Fibroblast of skin of left biceps (primary cell): ENCODE results near the gene KAZN.
"Not testable (repeated sequence)": the region's sequence is repeated elsewhere in the genome, so short reads cannot be mapped to it uniquely, and the experiment has no call there.

Experiments
- DNase-seq, 2 experiments: peaks; one replicate each; pipeline ENCODE4 v3.0.0-alpha.2; 2013; ENCODE audit warnings: low read depth in 2 of 2

The KAZN gene

GRCh38 chr1:15029786-15030185 lies 431.3 kb downstream of the KAZN start:
- DNase-seq, result no peak

DNA sequence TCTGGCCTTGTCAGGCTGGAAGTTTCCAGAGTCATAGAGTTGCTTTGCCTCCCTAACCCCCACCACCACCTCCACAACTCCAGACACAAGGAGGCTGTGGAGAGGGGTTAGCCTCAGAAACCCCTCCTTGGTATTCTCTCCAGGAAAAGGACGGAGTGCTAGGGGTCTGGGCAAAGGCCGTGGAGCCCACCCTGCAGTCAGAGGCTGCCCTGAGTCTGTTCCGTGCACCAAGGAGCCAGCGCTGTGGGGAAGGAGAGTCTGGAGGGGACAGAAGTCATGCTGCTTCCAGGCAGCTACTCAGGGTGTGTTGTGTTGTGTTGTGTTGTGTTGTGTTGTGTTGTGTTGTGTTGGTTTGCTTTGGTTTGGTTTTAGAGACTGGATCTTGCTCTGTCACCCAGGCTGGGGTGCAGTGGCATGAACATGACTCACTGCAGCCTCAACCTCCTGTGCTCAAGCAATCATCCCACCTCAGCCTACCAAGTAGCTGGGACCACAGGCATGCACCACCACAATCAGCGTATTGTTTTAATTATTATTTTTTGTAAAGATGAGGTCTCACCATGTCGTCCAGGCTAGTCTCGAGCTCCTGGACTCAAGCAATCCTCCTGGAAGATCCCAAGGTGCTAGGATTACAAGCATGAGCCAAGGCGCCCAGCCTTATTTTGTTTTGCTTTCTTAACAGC lies 432.9 kb downstream of the KAZN start:
- DNase-seq, result peak in 1 of 2 experiments; percentile 34

- peak; percentile 88 for DNase-seq
Observed at GRCh38 chr1:15033264-15033663, 434.8 kb downstream of the KAZN start.

GRCh38 chr1:15034656-15035055 lies 436.2 kb downstream of the KAZN start:
- DNase-seq, result no peak

DNA sequence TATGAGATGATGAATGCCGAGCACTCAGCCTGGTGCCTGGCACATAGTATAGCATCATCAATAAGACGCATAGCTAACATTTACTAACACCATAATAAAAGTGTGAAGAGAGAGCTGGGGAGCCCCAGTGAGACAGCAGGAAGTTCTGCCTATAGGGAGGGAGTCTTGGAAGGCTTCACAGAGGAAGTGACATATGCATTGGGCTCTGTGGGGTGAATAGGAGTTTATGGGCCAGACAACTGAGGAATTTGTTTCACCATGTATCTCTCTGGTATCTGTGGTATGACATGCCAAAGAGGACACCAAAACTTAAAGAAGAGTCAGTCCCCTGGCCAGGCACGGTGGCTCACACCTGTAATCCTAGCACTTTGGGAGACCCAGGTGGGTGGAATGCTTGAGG lies 436.8 kb downstream of the KAZN start:
- no peak for DNase-seq

DNA sequence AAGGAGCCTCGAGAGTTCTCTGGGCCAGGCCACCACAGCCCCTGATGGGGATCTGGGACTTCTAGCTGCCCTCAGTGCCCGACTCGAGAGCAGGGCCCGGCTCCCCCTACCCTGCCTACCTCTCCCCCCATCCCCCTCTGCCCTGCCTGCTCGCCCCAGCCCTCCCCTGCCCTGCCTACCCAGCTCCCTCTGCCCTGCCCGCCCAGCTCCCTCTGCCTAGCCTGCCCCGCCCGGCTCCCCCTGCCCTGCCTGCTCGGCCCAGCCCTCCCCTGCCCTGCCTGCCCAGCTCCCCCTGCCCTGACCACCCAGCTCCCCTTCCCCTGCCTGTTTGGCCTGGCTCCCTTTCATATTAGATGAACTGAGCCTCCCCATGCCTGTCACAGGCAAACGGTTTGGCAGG lies 437.6 kb downstream of the KAZN start:
- no peak for DNase-seq

- DNase-seq, result no peak
Observed at GRCh38 chr1:15038232-15039016, 439.9 kb downstream of the KAZN start.

- DNase-seq, result no peak
Observed at GRCh38 chr1:15039017-15039648, 440.6 kb downstream of the KAZN start.

DNA sequence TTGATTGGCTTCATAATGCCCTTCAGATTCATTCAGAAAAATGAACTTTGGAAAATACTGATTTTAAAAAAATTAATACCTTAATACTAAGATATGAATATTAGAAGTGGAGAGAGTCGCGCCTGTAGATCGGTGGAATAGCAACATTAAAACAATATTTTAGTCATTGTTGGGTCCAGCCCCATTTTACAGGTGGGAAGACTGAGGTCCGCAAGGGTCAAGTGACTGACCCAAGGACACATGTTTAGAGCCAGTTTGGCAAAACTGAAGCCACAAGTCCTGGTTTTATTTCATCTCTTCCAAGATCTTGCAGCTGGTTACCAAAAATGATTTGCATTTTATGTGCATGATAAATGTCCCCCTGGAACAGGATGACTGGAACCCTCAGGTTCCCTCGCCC lies 441.4 kb downstream of the KAZN start:
- no peak for DNase-seq

- DNase-seq, result not testable (repeated sequence)
Observed at GRCh38 chr1:15040685-15041084, 442.2 kb downstream of the KAZN start.

- DNase-seq, result no peak
Observed at GRCh38 chr1:15042866-15043265, 444.4 kb downstream of the KAZN start.

DNA sequence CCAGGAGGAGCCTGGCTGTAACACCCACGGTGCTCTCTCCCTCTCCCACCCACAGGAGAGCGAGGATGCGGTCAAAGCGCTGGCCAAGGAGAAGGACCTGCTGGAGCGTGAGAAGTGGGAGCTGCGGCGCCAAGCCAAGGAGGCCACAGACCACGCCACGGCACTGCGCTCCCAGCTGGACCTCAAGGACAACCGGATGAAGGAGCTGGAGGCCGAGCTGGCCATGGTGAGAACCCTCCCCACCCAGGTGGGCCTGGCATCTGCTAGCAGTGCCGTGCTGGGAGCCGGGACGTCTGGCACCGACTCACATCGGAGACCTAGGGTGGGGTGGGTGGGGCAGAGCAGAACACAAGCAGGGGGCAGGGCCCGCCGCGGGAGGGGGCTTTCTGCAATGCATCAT lies 445.4 kb downstream of the KAZN start:
- no peak for DNase-seq

DNA sequence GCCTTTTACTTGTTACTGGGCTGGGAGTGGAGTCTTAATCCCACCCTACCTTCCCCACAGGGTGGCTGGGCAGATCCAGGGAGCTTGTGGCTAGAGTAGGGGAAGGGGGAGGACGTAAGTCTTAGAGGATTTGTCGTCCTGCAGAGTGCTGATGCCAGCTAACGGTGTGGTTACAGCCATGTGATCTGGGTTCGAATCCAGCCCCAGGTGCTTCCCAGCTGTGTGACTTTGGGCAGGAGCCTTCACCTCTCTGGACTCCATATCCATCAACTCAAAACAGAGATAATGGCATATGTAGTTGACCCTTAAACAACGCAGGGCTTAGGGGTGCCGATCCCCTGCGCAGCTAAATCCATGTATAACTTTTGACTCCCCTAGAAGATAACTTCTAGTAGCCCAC lies 446.6 kb downstream of the KAZN start:
- no peak for DNase-seq

GRCh38 chr1:15046487-15047165 lies 448.1 kb downstream of the KAZN start:
- DNase-seq, result peak in 1 of 2 experiments; percentile 35

DNA sequence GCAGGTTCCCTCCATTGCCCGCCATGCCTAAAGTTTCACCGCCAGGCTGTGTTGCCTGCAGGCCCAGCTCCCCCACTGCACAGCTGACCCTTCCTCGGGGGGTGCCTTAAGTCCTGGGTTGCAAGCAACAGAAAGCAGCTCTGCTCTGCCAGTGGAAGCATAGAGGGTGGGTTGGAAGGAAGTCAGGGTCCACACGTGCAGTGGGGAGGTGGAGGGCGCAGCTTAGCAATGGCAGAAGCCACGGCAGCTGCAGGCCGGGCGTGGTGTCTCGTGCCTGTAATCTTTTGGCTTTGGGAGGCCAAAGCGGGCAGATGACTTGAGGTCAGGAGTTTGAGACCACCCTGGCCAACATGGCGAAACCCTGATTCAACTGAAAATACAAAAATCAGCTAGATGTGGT lies 448.8 kb downstream of the KAZN start:
- DNase-seq, result no peak

DNA sequence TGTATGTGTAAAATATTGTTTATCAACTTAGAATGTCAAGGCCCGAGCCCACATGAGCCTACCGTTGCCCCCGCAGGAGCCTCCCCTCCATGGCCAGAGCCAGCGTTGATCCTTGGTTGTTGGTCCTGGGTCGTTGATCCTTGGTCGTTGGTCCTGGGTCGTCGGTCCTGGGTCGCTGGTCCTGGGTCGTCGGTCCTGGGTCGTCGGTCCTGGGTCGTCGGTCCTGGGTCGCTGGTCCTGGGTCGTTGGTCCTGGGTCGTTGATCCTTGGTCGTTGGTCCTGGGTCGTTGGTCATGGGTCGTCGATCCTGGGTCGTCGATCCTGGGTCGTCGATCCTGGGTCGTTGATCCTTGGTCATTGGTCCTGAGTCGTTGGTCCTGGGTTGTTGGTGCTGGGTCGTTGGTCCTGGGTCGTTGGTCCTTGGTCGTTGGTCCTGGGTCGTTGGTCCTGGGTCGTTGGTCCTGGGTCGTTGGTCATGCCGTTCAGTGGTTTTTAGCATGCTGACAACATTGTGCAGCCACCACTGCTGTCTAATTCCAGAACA lies 450.0 kb downstream of the KAZN start:
- DNase-seq, result no peak

DNA sequence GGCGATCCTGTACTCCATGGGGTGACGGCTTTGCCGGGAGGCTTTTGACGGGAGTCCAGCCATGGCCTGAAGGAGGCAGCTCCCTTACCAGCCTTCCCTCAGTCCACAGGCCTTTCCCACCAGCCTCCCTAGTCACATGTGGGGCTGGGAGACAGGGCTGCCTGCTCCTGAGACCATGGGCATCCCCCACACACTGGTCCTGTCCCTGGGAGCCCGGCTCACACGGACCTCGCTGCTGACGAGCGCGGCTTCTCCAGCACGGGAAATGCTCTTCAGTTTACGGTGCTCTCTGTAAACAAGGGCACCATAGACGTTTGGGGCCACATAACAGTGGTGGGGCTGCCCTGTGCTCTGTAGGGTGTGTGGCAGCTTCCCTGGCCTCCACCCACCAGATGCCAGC lies 450.6 kb downstream of the KAZN start:
- DNase-seq, result no peak

GRCh38 chr1:15051882-15052528 lies 453.5 kb downstream of the KAZN start:
- DNase-seq, result no peak

DNA sequence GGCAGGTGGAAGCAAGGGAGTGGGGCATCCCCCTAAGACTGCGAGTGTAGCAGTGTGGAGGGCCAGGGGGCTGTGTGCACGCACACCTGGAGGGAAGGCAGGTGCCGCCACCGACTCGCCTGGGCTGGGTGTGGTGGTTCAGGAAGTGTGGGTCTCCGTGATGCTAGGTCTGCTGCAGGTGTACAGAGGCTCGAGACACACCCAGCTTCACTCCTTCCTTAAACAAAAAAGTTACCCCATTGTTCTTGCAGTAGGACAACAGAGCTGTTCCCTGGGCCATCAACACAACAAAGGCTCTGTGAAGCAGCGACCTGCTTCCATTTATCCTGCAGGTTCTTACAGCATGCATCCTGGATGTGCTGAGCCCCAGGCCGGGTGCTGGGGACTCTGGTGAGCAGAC lies 454.7 kb downstream of the KAZN start:
- no peak for DNase-seq

- no peak for DNase-seq
Observed at GRCh38 chr1:15055736-15056415, 457.4 kb downstream of the KAZN start.
